Stimulated activated CD4-positive, alpha-beta T cell treated with anti-CD3 and anti-CD28 coated beads, Interleukin-4, amount 100 ng/mL, for 1 hour (primary cell): ENCODE results near the gene LRRC1.
A peak's percentile ranks its signal among the peaks of the same experiment; 100 is the strongest.
"Not testable (repeated sequence)": the region's sequence is repeated elsewhere in the genome, so short reads cannot be mapped to it uniquely, and the experiment has no call there.

ENCODE experiments used
- DNase-seq: peaks from one replicate; pipeline ENCODE4 v3.0.0-alpha.2; 2020

Gene LRRC1

GRCh38 chr6:53793318-53794136, 1.3 kb upstream of the LRRC1 start:
- DNase-seq = peak; percentile 35

GRCh38 chr6:53794137-53794719, 577 bp upstream of the LRRC1 start:
- peak; percentile 42 for DNase-seq

GRCh38 chr6:53795340-53795701, 516 bp downstream of the LRRC1 start:
- no peak for DNase-seq

- peak; percentile 16 for DNase-seq
These were observed 1.1 kb downstream of the LRRC1 start for GRCh38 chr6:53795702-53796450.

- no peak for DNase-seq
These were observed 1.6 kb downstream of the LRRC1 start for GRCh38 chr6:53796451-53796780.

- DNase-seq = no peak
These were observed 2.0 kb downstream of the LRRC1 start for GRCh38 chr6:53796791-53797190.

- no peak for DNase-seq
These were observed 2.5 kb downstream of the LRRC1 start for GRCh38 chr6:53797304-53797703.

GRCh38 chr6:53799340-53799739, 4.5 kb downstream of the LRRC1 start:
- no peak for DNase-seq

GRCh38 chr6:53801022-53801421, 6.2 kb downstream of the LRRC1 start:
- DNase-seq = no peak

- no peak for DNase-seq
These were observed 7.8 kb downstream of the LRRC1 start for GRCh38 chr6:53802582-53802981.

GRCh38 chr6:53803081-53803860, 8.5 kb downstream of the LRRC1 start:
- no peak for DNase-seq

- no peak for DNase-seq
These were observed 10.2 kb downstream of the LRRC1 start for GRCh38 chr6:53805016-53805415.

GRCh38 chr6:53805725-53806124, 10.9 kb downstream of the LRRC1 start:
- DNase-seq = no peak

- DNase-seq = not testable (repeated sequence)
These were observed 12.8 kb downstream of the LRRC1 start for GRCh38 chr6:53807606-53808005.

GRCh38 chr6:53808302-53808881, 13.6 kb downstream of the LRRC1 start:
- no peak for DNase-seq

GRCh38 chr6:53809691-53810090, 14.9 kb downstream of the LRRC1 start:
- no peak for DNase-seq

GRCh38 chr6:53811082-53811481, 16.3 kb downstream of the LRRC1 start:
- DNase-seq = no peak

- no peak for DNase-seq
These were observed 16.9 kb downstream of the LRRC1 start for GRCh38 chr6:53811746-53812145.

GRCh38 chr6:53813096-53813495, 18.3 kb downstream of the LRRC1 start:
- no peak for DNase-seq

GRCh38 chr6:53813801-53814200, 19.0 kb downstream of the LRRC1 start:
- no peak for DNase-seq

- DNase-seq = no peak
These were observed 19.5 kb downstream of the LRRC1 start for GRCh38 chr6:53814353-53814752.

GRCh38 chr6:53815381-53816119, 20.7 kb downstream of the LRRC1 start:
- DNase-seq = no peak
